ENCODE results near the gene METTL3. TPM values are rescaled to one million over a fixed set of nuclear protein-coding genes. Genes with fewer than 3 reads are reported as not detected.

METTL3 gene
- total RNA-seq, 1 experiment from 2014 or later: 57.2 TPM

DNA sequence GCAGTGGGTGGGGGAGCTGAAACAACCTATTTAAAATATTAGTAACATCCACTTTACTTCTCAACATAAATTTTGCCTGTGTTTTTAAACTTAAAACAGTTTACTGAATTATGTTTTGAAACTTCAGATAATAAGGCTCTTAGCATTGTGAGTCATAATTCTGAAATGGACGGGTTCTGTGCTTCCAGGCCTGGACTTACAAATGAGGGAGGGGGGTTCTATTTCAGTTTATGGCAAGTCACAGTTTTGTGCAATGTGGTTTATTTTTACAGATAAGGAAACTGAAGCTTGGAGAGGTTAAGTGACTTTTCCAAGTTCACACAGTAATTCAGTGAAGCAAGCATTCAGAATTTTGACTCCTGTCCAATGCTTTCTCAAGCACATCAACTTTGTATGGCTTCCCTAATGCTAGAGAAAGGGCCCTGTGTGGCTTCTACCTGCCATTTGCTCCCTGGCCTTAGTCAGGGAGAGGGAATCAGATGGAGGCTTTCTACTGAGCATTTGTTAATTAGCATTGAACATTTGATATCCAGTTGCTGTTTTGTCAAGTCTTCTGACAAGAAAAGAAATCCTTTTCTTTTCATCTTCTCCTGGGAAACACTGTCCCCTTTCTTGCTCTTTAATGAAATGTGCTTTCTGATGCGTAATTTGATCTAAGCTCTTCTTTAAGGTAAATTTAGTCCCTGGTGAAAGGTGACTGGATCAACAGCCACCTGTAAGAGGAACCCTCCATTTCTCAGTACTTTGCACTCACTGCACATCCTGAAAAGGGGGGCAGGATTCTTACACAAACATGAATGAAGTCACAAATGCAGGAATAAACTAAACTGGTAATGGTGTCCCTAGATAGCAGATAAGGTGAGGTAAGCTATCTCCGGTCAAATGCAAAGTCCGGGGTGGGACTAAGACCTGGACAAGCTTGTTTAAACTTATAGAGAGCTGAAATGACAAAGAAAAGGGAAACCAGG is 17.5 kb upstream of the METTL3 start:
- in situ Hi-C loops (cut with HindIII; ENCODE audit: low pct_unique_long_range_greater_than_20kb, low sequenced_read_pairs): no loop called here
- no peak for DNase-seq (ENCODE audit: low read depth)

GRCh38 chr14:21527318-21527679 is 16.2 kb upstream of the METTL3 start:
- in situ Hi-C loops (cut with HindIII; ENCODE audit: low pct_unique_long_range_greater_than_20kb, low sequenced_read_pairs): no loop called here
- DNase-seq (ENCODE audit: low read depth): no peak

DNA sequence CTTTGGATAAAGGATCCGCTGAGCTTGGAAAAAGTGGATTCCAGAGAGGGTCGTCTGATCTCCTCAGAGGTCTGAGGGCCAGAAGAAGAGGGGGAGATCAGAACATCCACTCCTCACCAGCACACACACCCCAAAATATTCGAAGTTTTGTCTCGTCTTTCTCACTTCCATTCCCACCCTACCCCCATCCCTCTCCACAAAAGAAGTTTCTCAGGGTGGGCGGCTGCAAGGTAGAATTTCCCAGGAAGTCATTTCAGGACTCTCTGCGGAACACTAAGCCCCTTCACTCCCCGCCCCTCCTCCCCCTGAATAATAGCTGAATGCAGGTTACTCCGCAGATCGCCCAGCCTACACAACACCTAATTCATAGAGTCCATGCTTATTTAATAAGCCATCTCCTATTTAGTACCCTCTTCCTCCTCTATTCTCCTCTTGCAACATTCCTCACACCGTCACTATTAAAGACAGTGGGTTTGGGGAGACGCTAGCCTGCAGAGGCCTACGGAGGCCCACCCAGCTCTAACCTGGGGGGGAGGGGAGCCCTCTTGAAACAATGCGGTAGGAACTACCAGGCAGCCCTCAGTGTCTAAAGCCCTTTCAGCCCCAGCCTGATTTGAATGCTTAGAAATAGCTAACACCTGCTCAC is 15.7 kb upstream of the METTL3 start:
- DNase-seq (ENCODE audit: low read depth): no peak
- in situ Hi-C loops (cut with HindIII; ENCODE audit: low pct_unique_long_range_greater_than_20kb, low sequenced_read_pairs): no loop called here

GRCh38 chr14:21525962-21526671 is 15.0 kb upstream of the METTL3 start, which contains the start of gene SALL2:
SALL2 (minus strand) TSS chr14:21526346; CDS start chr14:21526127, 219 bp downstream.
- no peak for DNase-seq (ENCODE audit: low read depth)
- in situ Hi-C loops (cut with HindIII; ENCODE audit: low pct_unique_long_range_greater_than_20kb, low sequenced_read_pairs): no loop called here

GRCh38 chr14:21525571-21525961 is 14.4 kb upstream of the METTL3 start:
- no peak for DNase-seq (ENCODE audit: low read depth)
- in situ Hi-C loops (cut with HindIII; ENCODE audit: low pct_unique_long_range_greater_than_20kb, low sequenced_read_pairs): no loop called here

DNA sequence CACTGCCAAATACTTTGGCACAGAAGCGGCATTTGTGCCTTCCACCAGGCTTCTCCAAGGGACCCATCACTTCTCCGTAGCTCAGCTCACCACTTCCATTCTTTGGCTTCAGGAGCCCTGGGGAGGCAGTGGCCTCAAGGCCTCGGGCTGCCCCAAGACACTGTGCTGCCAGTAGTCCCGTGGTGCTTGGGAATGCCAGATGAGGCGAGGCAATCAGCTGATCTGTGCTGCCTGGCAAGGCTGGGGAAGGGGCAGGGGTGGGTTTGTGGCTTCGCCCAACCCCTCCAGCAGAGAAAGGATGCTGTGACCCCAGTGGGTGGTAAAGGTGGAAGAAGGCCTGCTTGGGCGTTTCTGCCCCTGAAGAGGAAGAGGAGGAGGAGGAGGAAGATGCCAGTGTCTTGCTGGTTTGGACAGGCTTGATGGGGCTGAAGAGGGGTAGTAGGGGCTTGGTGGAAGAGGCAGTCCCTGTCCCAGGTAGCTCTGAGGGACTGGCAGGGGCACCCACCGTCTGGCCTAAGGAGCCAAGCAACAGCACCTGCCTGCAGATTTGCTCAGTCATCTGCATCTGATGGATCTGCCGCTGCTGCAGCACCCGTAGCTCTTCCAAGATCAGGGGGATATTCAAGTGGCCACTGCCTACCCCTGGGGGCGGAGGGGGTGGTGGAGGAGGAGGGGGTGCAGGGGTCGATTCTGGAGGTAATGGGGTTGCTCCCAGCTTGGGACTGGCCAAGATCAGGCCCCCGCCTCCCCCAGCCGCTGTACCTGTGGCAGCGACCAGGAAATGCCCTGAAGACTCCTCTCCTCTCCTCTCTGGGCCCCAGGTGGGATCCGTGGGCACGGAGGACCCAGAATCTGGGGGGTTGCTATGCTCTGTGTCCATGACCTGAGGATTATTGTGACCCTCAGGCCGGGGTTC is 13.7 kb upstream of the METTL3 start:
- DNase-seq (ENCODE audit: low read depth): no peak
- in situ Hi-C loops (cut with HindIII; ENCODE audit: low pct_unique_long_range_greater_than_20kb, low sequenced_read_pairs): no loop called here

GRCh38 chr14:21523203-21523602 is 12.1 kb upstream of the METTL3 start:
- DNase-seq (ENCODE audit: low read depth): no peak
- in situ Hi-C loops (cut with HindIII; ENCODE audit: low pct_unique_long_range_greater_than_20kb, low sequenced_read_pairs): no loop called here

- in situ Hi-C loops (cut with HindIII; ENCODE audit: low pct_unique_long_range_greater_than_20kb, low sequenced_read_pairs): no loop called here
- DNase-seq (ENCODE audit: low read depth): no peak
Observed at GRCh38 chr14:21521501-21521900, 10.4 kb upstream of the METTL3 start.

- no peak for DNase-seq (ENCODE audit: low read depth)
- in situ Hi-C loops (cut with HindIII; ENCODE audit: low pct_unique_long_range_greater_than_20kb, low sequenced_read_pairs): no loop called here
Observed at GRCh38 chr14:21520767-21521166, 9.6 kb upstream of the METTL3 start.

DNA sequence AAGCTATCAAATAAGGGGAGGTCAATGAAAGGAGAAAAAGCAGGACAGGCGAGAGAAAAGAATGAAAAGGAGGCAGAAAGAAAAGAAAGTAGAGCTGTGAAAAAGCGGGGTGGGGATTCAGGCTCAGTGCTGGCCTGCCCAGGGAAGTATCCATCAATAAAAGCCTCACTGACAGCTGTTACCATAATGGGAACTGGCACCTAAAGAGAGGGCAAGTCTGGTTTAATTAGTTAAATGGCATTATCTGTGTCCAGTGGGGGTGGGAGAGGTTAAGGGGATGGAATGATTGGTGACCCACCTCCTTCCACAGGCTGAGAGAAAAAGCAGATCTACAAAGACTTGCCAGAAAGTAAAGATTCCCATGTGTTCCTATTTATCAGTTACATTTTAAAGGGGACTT is 7.6 kb upstream of the METTL3 start:
- in situ Hi-C loops (cut with HindIII; ENCODE audit: low pct_unique_long_range_greater_than_20kb, low sequenced_read_pairs): no loop called here
- no peak for DNase-seq (ENCODE audit: low read depth)

- in situ Hi-C loops (cut with HindIII; ENCODE audit: low pct_unique_long_range_greater_than_20kb, low sequenced_read_pairs): no loop called here
- DNase-seq (ENCODE audit: low read depth): no peak
Observed at GRCh38 chr14:21514341-21514740, 3.2 kb upstream of the METTL3 start.

GRCh38 chr14:21509432-21510143 is 1.6 kb downstream of the METTL3 start:
- no peak for DNase-seq (ENCODE audit: low read depth)
- in situ Hi-C loops (cut with HindIII; ENCODE audit: low pct_unique_long_range_greater_than_20kb, low sequenced_read_pairs): no loop called here

DNA sequence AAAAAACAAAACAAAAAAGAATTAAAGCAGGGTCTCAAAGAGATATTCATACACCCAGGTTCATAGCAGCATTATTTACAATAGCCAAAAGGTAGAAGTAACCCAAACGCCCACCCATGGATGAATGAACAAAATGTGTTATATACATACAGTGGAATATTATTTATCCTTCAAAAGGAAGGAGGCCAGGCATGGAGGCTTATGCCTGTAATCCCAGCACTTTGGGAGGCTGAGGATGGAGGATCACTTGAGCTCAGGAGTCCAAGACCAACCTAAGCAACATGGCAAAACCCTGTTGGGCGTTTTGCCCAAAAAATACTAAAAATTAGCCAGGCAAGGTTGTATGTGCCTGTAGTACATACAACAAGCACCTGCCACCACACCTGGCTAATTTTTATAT is 4.6 kb downstream of the METTL3 start:
- in situ Hi-C loops (cut with HindIII; ENCODE audit: low pct_unique_long_range_greater_than_20kb, low sequenced_read_pairs): no loop called here

DNA sequence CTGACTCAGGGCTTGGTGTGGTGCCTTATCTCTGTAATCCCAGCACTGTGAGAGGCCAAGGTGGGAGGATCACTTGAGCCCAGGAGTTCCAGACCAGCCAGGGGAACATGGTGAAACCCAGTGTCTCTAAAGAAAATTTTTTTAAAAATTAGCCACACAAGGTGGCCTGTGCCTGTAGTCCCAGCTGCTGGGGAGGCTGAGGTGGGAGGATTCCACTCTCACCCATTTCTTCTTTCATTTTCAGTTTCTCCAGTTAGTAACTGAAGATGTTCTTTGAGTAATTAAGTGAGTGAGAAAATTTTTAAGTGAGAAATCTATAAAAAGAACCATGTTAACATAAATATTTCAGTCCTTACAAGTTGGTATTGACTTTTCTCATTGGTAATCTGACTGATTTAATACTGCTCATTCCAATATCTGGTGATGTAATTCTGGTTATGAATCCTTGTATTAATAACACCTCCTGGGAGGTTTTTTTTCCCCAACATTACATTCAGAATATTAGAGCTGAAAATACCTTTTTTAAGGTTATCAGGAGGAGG is 6.1 kb downstream of the METTL3 start:
- no peak for DNase-seq (ENCODE audit: low read depth)
- in situ Hi-C loops (cut with HindIII; ENCODE audit: low pct_unique_long_range_greater_than_20kb, low sequenced_read_pairs): no loop called here

More for the DNA sequence above, 4.6 kb downstream of the METTL3 start:
- DNase-seq (ENCODE audit: low read depth): no peak

DNA sequence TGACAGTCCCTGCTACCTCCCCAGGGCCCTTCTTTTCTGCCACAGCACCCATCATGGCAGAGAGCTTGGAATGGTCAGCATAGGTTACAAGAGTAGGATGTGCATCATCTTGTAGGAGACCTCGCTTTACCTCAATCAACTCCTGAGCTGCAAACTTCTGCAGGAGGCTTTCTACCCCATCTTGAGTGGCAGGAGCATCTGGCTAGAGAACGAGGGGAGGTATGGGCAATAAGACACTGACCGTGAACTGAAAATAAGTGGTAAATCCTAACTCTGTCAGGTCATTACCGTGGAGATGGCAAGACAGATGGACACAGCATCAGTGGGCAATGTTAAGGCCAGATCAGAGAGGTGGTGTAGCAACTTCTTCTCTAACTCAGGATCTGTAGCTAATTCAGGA is 7.8 kb downstream of the METTL3 start:
- DNase-seq (ENCODE audit: low read depth): no peak
- in situ Hi-C loops (cut with HindIII; ENCODE audit: low pct_unique_long_range_greater_than_20kb, low sequenced_read_pairs): no loop called here

DNA sequence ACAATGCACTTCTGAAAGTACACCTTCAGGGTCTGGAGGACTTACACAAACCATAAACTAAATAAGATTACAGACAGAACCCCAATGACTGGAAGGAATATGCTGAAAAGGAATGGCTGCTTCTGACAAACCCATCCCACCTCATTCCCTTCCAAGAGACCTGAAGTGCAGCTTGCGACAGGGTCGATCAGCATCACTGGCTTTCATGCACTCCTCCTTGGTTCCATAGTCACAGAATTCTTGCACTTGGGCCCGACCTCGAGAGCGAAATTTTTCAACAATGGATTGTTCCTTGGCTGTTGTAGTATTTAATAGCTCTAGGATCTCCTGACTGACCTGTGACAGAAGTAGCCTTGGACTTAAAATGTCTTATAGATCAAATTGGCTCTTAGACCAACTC is 9.6 kb downstream of the METTL3 start:
- in situ Hi-C loops (cut with HindIII; ENCODE audit: low pct_unique_long_range_greater_than_20kb, low sequenced_read_pairs): no loop called here
- DNase-seq (ENCODE audit: low read depth): no peak
